NCI-H446 (cell line): ENCODE results near the gene MIB2.

ENCODE experiments used
- DNase-seq, 2 experiments: peaks; one replicate each; lab custom pipeline; 2025; lab: John Stamatoyannopoulos, UW

Gene MIB2

GRCh38 chr1:1598051-1598719 lies 17.1 kb upstream of the MIB2 start:
- no peak for DNase-seq

GRCh38 chr1:1598720-1599029 lies 16.6 kb upstream of the MIB2 start:
- no peak for DNase-seq

- DNase-seq = peak; percentile 25 to 62
Measured at GRCh38 chr1:1599030-1599934, 16.0 kb upstream of the MIB2 start.

GRCh38 chr1:1599935-1600860 lies 15.1 kb upstream of the MIB2 start, which contains the start of gene FNDC10:
Gene FNDC10 (minus strand): TSS chr1:1600135. CDS start chr1:1600015, 120 bp downstream.
- no peak for DNase-seq

- DNase-seq = no peak
Measured at GRCh38 chr1:1600861-1601563, 14.3 kb upstream of the MIB2 start.

- DNase-seq = no peak
Measured at GRCh38 chr1:1601564-1602303, 13.6 kb upstream of the MIB2 start.

- no peak for DNase-seq
Measured at GRCh38 chr1:1602304-1602967, 12.9 kb upstream of the MIB2 start.

- DNase-seq = no peak
Measured at GRCh38 chr1:1602968-1603506, 12.3 kb upstream of the MIB2 start.

GRCh38 chr1:1603671-1604373 lies 11.5 kb upstream of the MIB2 start:
- no peak for DNase-seq

GRCh38 chr1:1604374-1605033 lies 10.8 kb upstream of the MIB2 start:
- no peak for DNase-seq

GRCh38 chr1:1605034-1605591 lies 10.2 kb upstream of the MIB2 start:
- no peak for DNase-seq

- DNase-seq = no peak
Measured at GRCh38 chr1:1605724-1606123, 9.6 kb upstream of the MIB2 start.

GRCh38 chr1:1606232-1606631 lies 9.1 kb upstream of the MIB2 start:
- no peak for DNase-seq

GRCh38 chr1:1609822-1610485 lies 5.3 kb upstream of the MIB2 start:
- no peak for DNase-seq

GRCh38 chr1:1610796-1611195 lies 4.5 kb upstream of the MIB2 start:
- DNase-seq = no peak

- DNase-seq = no peak
Measured at GRCh38 chr1:1612104-1612400, 3.2 kb upstream of the MIB2 start.

- no peak for DNase-seq
Measured at GRCh38 chr1:1613509-1614082, 1.7 kb upstream of the MIB2 start.
